CD4-positive, alpha-beta memory T cell (primary cell): Measurements from ENCODE around the gene ATG3. TPM values are rescaled to one million over a fixed set of nuclear protein-coding genes. Genes with fewer than 3 reads are reported as not detected.
A peak's percentile ranks its signal among the peaks of the same experiment; 100 is the strongest.

ENCODE experiments used
- CTCF ChIA-PET: fragments of 350-600 bp; sonication (Branson Sonifier 250); formaldehyde crosslinking; loops from one replicate; lab custom pipeline; 2021; ENCODE audit warnings: inconsistent platforms; ENCODE audit not compliant: partially characterized antibody; lab: Charles Lee
- POLR2A ChIA-PET: fragments of 350-600 bp; sonication (Branson Sonifier 250); formaldehyde crosslinking; loops from one replicate; lab custom pipeline; 2021; ENCODE audit not compliant: partially characterized antibody; lab: Charles Lee
- DNase-seq, 5 donors: peaks; one replicate each; pipeline versions ENCODE4 v3.0.0 to v3.0.0-alpha.2; 2020 to 2022; ENCODE audit warnings: mixed read lengths in 1 of 5
- H3K27ac ChIP-seq: one replicate; pipeline ENCODE4 v1.7.0; 2013; ENCODE audit warnings: low read depth, low read length
- H3K27me3 ChIP-seq: 2 replicates; pipeline ENCODE4 v1.7.0; 2013; ENCODE audit warnings: mild to moderate bottlenecking, low read length, moderate library complexity; ENCODE audit not compliant: insufficient read depth
- H3K36me3 ChIP-seq: 2 replicates; pipeline ENCODE4 v1.7.0; 2013; ENCODE audit warnings: mild to moderate bottlenecking, low read length, moderate library complexity; ENCODE audit not compliant: insufficient read depth
- H3K4me1 ChIP-seq: 2 replicates; pipeline ENCODE4 v1.7.0; 2013; ENCODE audit warnings: mild to moderate bottlenecking, low read length, moderate library complexity; ENCODE audit not compliant: insufficient read depth
- H3K4me3 ChIP-seq, 2 donors: one replicate each; pipeline ENCODE4 v1.7.0; 2013; ENCODE audit warnings: low read length in 2 of 2, mild to moderate bottlenecking in 1 of 2
- H3K9me3 ChIP-seq, 2 donors: one replicate each; pipeline ENCODE4 v1.7.0; 2013; ENCODE audit warnings: low read length in 2 of 2, control low read depth in 1 of 2; ENCODE audit not compliant: control insufficient read depth in 1 of 2
- H3K27ac Mint-ChIP-seq, 7 donors: one replicate each; pipeline ENCODE4 v1.8.0; 2020 to 2021; ENCODE audit warnings: mixed read lengths in 7 of 7, mild to moderate bottlenecking in 6 of 7, inconsistent platforms in 3 of 7, moderate library complexity in 3 of 7
- H3K27me3 Mint-ChIP-seq, 2 donors: one replicate each; pipeline ENCODE4 v1.8.0; 2020 to 2021; ENCODE audit warnings: mixed read lengths in 2 of 2
- H3K36me3 Mint-ChIP-seq, 2 donors: one replicate each; pipeline ENCODE4 v1.8.0; 2020 to 2021; ENCODE audit warnings: mixed read lengths in 2 of 2, inconsistent platforms in 1 of 2, mild to moderate bottlenecking in 1 of 2
- H3K4me1 Mint-ChIP-seq, 4 donors: one replicate each; pipeline ENCODE4 v1.8.0; 2020 to 2021; ENCODE audit warnings: mixed read lengths in 4 of 4, mild to moderate bottlenecking in 1 of 4
- H3K4me3 Mint-ChIP-seq, 8 donors: one replicate each; pipeline ENCODE4 v1.8.0; 2020 to 2021; ENCODE audit warnings: mixed read lengths in 8 of 8, mild to moderate bottlenecking in 7 of 8, moderate library complexity in 6 of 8, inconsistent platforms in 3 of 8
- H3K9me3 Mint-ChIP-seq, 8 donors: one replicate each; pipeline ENCODE4 v1.8.0; 2020 to 2021; ENCODE audit warnings: mixed read lengths in 8 of 8, mild to moderate bottlenecking in 5 of 8, inconsistent platforms in 3 of 8, moderate library complexity in 1 of 8
- intact Hi-C: fragments of 100-400 bp; cut with micrococcal nuclease; formaldehyde crosslinking; loops from one replicate; pipeline ENCODE4 v1.15.1; 2023
- polyA plus RNA-seq, 2 donors: library from polyadenylated mRNA; unstranded; fragments of 300-500 nt; fragmentation: Illumina TruSeq; gene quantifications; one replicate each; pipeline ENCODE4 v1.2.3, GENCODE V29; 2021
- total RNA-seq, 2 experiments: library from RNA; stranded (reverse); gene quantifications; one replicate each; pipeline ENCODE4 v1.2.3, GENCODE V29; 2021

The ATG3 gene
- total and polyA plus RNA-seq, 4 experiments from 2014 or later: 49.0 to 107 (median 62.1) TPM

GRCh38 chr3:112504123-112504522, 57.6 kb downstream of the ATG3 start:
- no peak overlapping the region for H3K27ac ChIP-seq

GRCh38 chr3:112503304-112503972, 58.3 kb downstream of the ATG3 start:
- Histone ChIP-seq H3K27ac (no peak overlapping the region), H3K4me1 (peaks cover 14% of the 10 kb centered on the region), H3K27me3 (no peaks in the 10 kb centered on the region), H3K9me3 (no peaks in the 10 kb centered on the region), H3K4me3 (no peak overlapping the region), H3K36me3 (no peaks in the 10 kb centered on the region)
- ChIA-PET POLR2A (no interaction called here), CTCF (interaction anchor here (1.1 to 1.6 kb wide), 3 partner anchors 15 to 367 kb away, joined by 3 read pairs; no protein-coding TSS in a partner anchor)
- Mint-ChIP-seq H3K27me3 (no peaks in the 10 kb centered on the region), H3K27ac (no peak overlapping the region), H3K9me3 (no peaks in the 10 kb centered on the region), H3K36me3 (peaks cover 0 to 11% of the 10 kb centered on the region in 2 donors), H3K4me1 (peaks cover 11 to 23% (median 18%) of the 10 kb centered on the region in 4 donors), H3K4me3 (no peak overlapping the region)
- DNase-seq: no peak
- intact Hi-C loops: no loop called here

More at GRCh38 chr3:112504123-112504522, 57.6 kb downstream of the ATG3 start:
- intact Hi-C loops: no loop called here
- no peak overlapping the region for H3K4me3 ChIP-seq
- no peaks in the 10 kb centered on the region for H3K27me3 Mint-ChIP-seq
- H3K4me1 Mint-ChIP-seq: peaks cover 11 to 22% (median 15%) of the 10 kb centered on the region in 4 donors
- H3K27ac Mint-ChIP-seq: no peak overlapping the region
- no peaks in the 10 kb centered on the region for H3K9me3 Mint-ChIP-seq
- H3K36me3 Mint-ChIP-seq: peaks cover 0 to 5% of the 10 kb centered on the region in 2 donors
- H3K9me3 ChIP-seq: no peaks in the 10 kb centered on the region
- POLR2A ChIA-PET: no interaction called here
- CTCF ChIA-PET: interaction anchor here (1.1 to 1.3 kb wide), 2 partner anchors 14 to 367 kb away, joined by 3 read pairs; no protein-coding TSS in a partner anchor
- no peak for DNase-seq
- H3K36me3 ChIP-seq: no peaks in the 10 kb centered on the region
- H3K27me3 ChIP-seq: no peaks in the 10 kb centered on the region
- no peak overlapping the region for H3K4me3 Mint-ChIP-seq
- peaks cover 14% of the 10 kb centered on the region for H3K4me1 ChIP-seq

- ChIA-PET POLR2A (interaction anchor here (0.6 to 4.0 kb wide), 8 partner anchors 12 to 373 kb away, joined by 3 to 32 read pairs (median 6); partner anchors contain the start of genes ATG3, CD200 and SLC35A5), CTCF (interaction anchor here (1.2 to 2.8 kb wide), 5 partner anchors 108 to 389 kb away, joined by 3 to 11 read pairs (median 4); no protein-coding TSS in a partner anchor)
- no peaks in the 10 kb centered on the region for H3K27me3 Mint-ChIP-seq
- DNase-seq: no peak
- no peaks in the 10 kb centered on the region for H3K9me3 Mint-ChIP-seq
- Histone ChIP-seq H3K27me3 (no peaks in the 10 kb centered on the region), H3K27ac (no peak overlapping the region), H3K4me1 (peaks cover 31% of the 10 kb centered on the region), H3K4me3 (no peak overlapping the region), H3K36me3 (no peaks in the 10 kb centered on the region), H3K9me3 (no peaks in the 10 kb centered on the region)
- H3K4me1 Mint-ChIP-seq: peaks cover 22 to 48% (median 26%) of the 10 kb centered on the region in 4 donors
- peaks cover 0 to 22% of the 10 kb centered on the region in 2 donors for H3K36me3 Mint-ChIP-seq
- peak overlapping the region in 5 of 7 donors; percentile 0 to 95 (median 55) for H3K27ac Mint-ChIP-seq
- intact Hi-C loops: no loop called here
- H3K4me3 Mint-ChIP-seq: peak overlapping the region in 2 of 8 donors; percentile 3 to 94
Measured at GRCh38 chr3:112500621-112501020, 61.1 kb downstream of the ATG3 start.

DNA sequence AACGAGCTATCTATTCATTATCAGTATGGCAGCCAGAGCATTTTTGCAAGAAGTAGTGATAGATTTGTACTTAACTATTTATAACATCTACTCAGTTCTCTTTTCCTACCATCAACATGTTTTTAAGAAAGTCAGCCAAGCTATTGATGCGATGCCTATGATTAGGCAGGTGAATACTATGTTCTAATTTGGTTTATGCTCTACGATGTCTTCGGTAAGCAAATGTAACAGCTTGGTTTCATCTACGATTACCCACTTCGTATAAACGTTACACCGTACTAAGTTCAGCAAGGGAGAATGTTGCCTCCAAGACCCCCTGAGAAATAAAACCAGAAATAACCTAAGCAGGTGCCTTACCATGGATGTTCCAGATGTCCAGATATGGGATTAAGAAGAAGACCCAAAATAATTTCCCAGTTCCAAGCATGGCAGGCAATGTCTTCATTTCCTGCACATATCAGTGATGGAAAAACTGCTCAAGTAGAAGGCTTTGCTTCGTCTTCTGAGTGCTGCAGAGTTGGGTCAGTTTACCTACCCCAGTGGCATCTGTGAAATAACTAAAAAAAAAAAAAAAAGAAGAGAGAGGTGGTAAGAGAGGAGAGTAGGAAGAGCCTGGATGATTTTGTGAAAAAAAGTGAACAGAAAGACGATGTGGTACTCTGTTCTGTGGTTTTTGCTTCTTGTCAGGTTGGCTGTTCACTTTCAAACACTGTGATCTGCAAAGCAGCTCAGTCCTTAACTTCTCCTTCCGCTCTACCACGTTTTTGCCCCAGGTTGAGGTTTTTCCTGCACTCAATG, 62.6 kb downstream of the ATG3 start, which contains the start of gene BTLA:
BTLA (minus strand) TSS at position 559 of the 798 bp plus-strand sequence; CDS start at position 445, 114 bp downstream.
- H3K36me3 ChIP-seq: no peaks in the 10 kb centered on the region
- no peaks in the 10 kb centered on the region for H3K9me3 ChIP-seq
- peaks cover 31 to 63% (median 38%) of the 10 kb centered on the region in 4 donors for H3K4me1 Mint-ChIP-seq
- peak within 1 kb of the TSS; percentile 94 to 100 (median 97) for H3K4me3 Mint-ChIP-seq
- ChIA-PET CTCF (interaction anchor here (1.1 to 2.8 kb wide), 8 partner anchors 10 to 388 kb away, joined by 3 to 12 read pairs (median 6); partner anchors contain the start of gene CD200), POLR2A (interaction anchor here (0.7 to 4.0 kb wide), 20 partner anchors 8 to 639 kb away, joined by 3 to 32 read pairs (median 4); partner anchors contain the start of genes ATG3, CD200, GCSAM and SLC35A5)
- peak; percentile 39 to 48 (median 42) for DNase-seq
- peak within 1 kb of the TSS; percentile 65 to 66 for H3K4me3 ChIP-seq
- peaks cover 44% of the 10 kb centered on the region for H3K4me1 ChIP-seq
- H3K36me3 Mint-ChIP-seq: peaks cover 6 to 27% of the 10 kb centered on the region in 2 donors
- peak within 1 kb of the TSS; percentile 57 for H3K27ac ChIP-seq
- peak within 1 kb of the TSS; percentile 91 to 97 (median 95) for H3K27ac Mint-ChIP-seq
- no peaks in the 10 kb centered on the region for H3K9me3 Mint-ChIP-seq
- intact Hi-C loops: loop anchor here (1.0 to 2.0 kb wide), 4 partner anchors 20 to 62 kb away; partner anchors contain the start of gene ATG3
- H3K27me3 Mint-ChIP-seq: no peaks in the 10 kb centered on the region
- H3K27me3 ChIP-seq: no peaks in the 10 kb centered on the region

- peaks cover 36 to 74% (median 47%) of the 10 kb centered on the region in 4 donors for H3K4me1 Mint-ChIP-seq
- DNase-seq: no peak
Measured at GRCh38 chr3:112497897-112498548, 63.7 kb downstream of the ATG3 start.

GRCh38 chr3:112496366-112497067, 65.2 kb downstream of the ATG3 start:
- intact Hi-C loops: no loop called here

More at GRCh38 chr3:112497897-112498548, 63.7 kb downstream of the ATG3 start:
- POLR2A ChIA-PET: interaction anchor here (0.8 to 4.0 kb wide), 14 partner anchors 9 to 1017 kb away, joined by 3 to 32 read pairs (median 6); partner anchors contain the start of genes ATG3, CD200, GCSAM and SLC35A5
- peak overlapping the region; percentile 65 to 66 for H3K4me3 ChIP-seq
- Mint-ChIP-seq H3K9me3 (no peaks in the 10 kb centered on the region), H3K4me3 (peak overlapping the region; percentile 94 to 100 (median 97)), H3K36me3 (peaks cover 9 to 30% of the 10 kb centered on the region in 2 donors), H3K27me3 (no peaks in the 10 kb centered on the region), H3K27ac (peak overlapping the region; percentile 90 to 97 (median 94))
- H3K4me1 ChIP-seq: peaks cover 55% of the 10 kb centered on the region
- no peaks in the 10 kb centered on the region for H3K27me3 ChIP-seq
- H3K9me3 ChIP-seq: no peaks in the 10 kb centered on the region
- H3K27ac ChIP-seq: peak overlapping the region; percentile 57
- CTCF ChIA-PET: interaction anchor here (0.9 to 2.8 kb wide), 6 partner anchors 9 to 361 kb away, joined by 3 to 12 read pairs (median 6); partner anchors contain the start of gene CD200
- intact Hi-C loops: loop anchor here (2.0 kb wide), 3 partner anchors 21 to 63 kb away; partner anchors contain the start of gene ATG3
- H3K36me3 ChIP-seq: no peaks in the 10 kb centered on the region

More at GRCh38 chr3:112496366-112497067, 65.2 kb downstream of the ATG3 start:
- Histone ChIP-seq H3K9me3 (no peaks in the 10 kb centered on the region), H3K27ac (peak overlapping the region; percentile 57), H3K36me3 (no peaks in the 10 kb centered on the region), H3K27me3 (no peaks in the 10 kb centered on the region), H3K4me1 (peaks cover 70% of the 10 kb centered on the region), H3K4me3 (peak overlapping the region; percentile 42 to 48)
- Mint-ChIP-seq H3K27me3 (no peaks in the 10 kb centered on the region), H3K4me1 (peaks cover 52 to 89% (median 61%) of the 10 kb centered on the region in 4 donors), H3K27ac (peak overlapping the region; percentile 26 to 91 (median 84)), H3K9me3 (no peaks in the 10 kb centered on the region), H3K4me3 (peak overlapping the region; percentile 79 to 99 (median 88)), H3K36me3 (peaks cover 9 to 39% of the 10 kb centered on the region in 2 donors)
- ChIA-PET CTCF (interaction anchor here (1.5 kb wide), 1 partner anchor 23 kb away, joined by 4 read pairs; no protein-coding TSS in a partner anchor), POLR2A (interaction anchor here (1.0 to 1.5 kb wide), 3 partner anchors 18 to 66 kb away, joined by 3 to 12 read pairs (median 3); partner anchors contain the start of genes ATG3 and SLC35A5)
- peak in 4 of 5 donors; percentile 18 to 40 (median 24) for DNase-seq
